GM18870 (cell line): ENCODE measurements around the gene TMPRSS9.
A peak's percentile ranks its signal among the peaks of the same experiment; 100 is the strongest.
"Not testable (repeated sequence)": the region's sequence is repeated elsewhere in the genome, so short reads cannot be mapped to it uniquely, and the experiment has no call there.

Experiments
- ATAC-seq: cut with Tn5 transposase; IDR thresholded peaks from one replicate; pipeline ENCODE4 v1.9.1; 2021; ENCODE audit warnings: moderate library complexity; ENCODE audit not compliant: unreplicated experiment

The TMPRSS9 gene

GRCh38 chr19:2454962-2455850 is 95.1 kb downstream of the TMPRSS9 start:
- no peak for ATAC-seq

- ATAC-seq: peak; percentile 15
These were observed 95.9 kb downstream of the TMPRSS9 start for GRCh38 chr19:2455851-2456570.

GRCh38 chr19:2457394-2458037 is 97.5 kb downstream of the TMPRSS9 start:
- no peak for ATAC-seq

- ATAC-seq: no peak
These were observed 98.0 kb downstream of the TMPRSS9 start for GRCh38 chr19:2458054-2458453.

- ATAC-seq: not testable (repeated sequence)
These were observed 98.7 kb downstream of the TMPRSS9 start for GRCh38 chr19:2458776-2459175.

GRCh38 chr19:2460245-2460644 is 100.2 kb downstream of the TMPRSS9 start:
- no peak for ATAC-seq

- no peak for ATAC-seq
These were observed 101.9 kb downstream of the TMPRSS9 start for GRCh38 chr19:2461751-2462634.

GRCh38 chr19:2462635-2463421 is 102.8 kb downstream of the TMPRSS9 start:
- ATAC-seq: no peak

- ATAC-seq: not testable (repeated sequence)
These were observed 103.6 kb downstream of the TMPRSS9 start for GRCh38 chr19:2463694-2464093.

- ATAC-seq: no peak
These were observed 104.3 kb downstream of the TMPRSS9 start for GRCh38 chr19:2464389-2464788.

- no peak for ATAC-seq
These were observed 108.5 kb downstream of the TMPRSS9 start for GRCh38 chr19:2468596-2468995.

- ATAC-seq: no peak
These were observed 109.2 kb downstream of the TMPRSS9 start for GRCh38 chr19:2469102-2469914.

- not testable (repeated sequence) for ATAC-seq
These were observed 109.8 kb downstream of the TMPRSS9 start for GRCh38 chr19:2469915-2470200.

GRCh38 chr19:2474232-2475017 is 114.4 kb downstream of the TMPRSS9 start:
- ATAC-seq: peak; percentile 13

GRCh38 chr19:2475018-2475701 is 115.1 kb downstream of the TMPRSS9 start:
- peak; percentile 1 for ATAC-seq
